HG03066 (cell line): ENCODE results near the gene AFM.

Source experiments
- ATAC-seq: cut with Tn5 transposase; IDR thresholded peaks from one replicate; pipeline ENCODE4 v1.9.1; 2021; ENCODE audit warnings: low read depth; ENCODE audit not compliant: unreplicated experiment

AFM gene

GRCh38 chr4:73481358-73481757, at the start of gene AFM:
Gene AFM (plus strand): TSS chr4:73481745. CDS start chr4:73481776, 31 bp downstream.
- no peak for ATAC-seq

GRCh38 chr4:73431813-73432168, 49.8 kb upstream of the AFM start:
- no peak for ATAC-seq

- ATAC-seq = no peak
These were observed 49.2 kb upstream of the AFM start for GRCh38 chr4:73432169-73433000.

- ATAC-seq = no peak
These were observed 48.4 kb upstream of the AFM start for GRCh38 chr4:73433140-73433539.

- ATAC-seq = no peak
These were observed 47.2 kb upstream of the AFM start for GRCh38 chr4:73434311-73434710.

- ATAC-seq = no peak
These were observed 45.6 kb upstream of the AFM start, which contains the start of gene AFP for GRCh38 chr4:73435984-73436383. Gene AFP (plus strand): TSS chr4:73436221. CDS start chr4:73436263, 42 bp downstream.

- no peak for ATAC-seq
These were observed 44.6 kb upstream of the AFM start for GRCh38 chr4:73436674-73437557.

GRCh38 chr4:73437558-73437956, 44.0 kb upstream of the AFM start:
- no peak for ATAC-seq

GRCh38 chr4:73438048-73438447, 43.5 kb upstream of the AFM start:
- ATAC-seq = no peak

GRCh38 chr4:73438582-73439215, 42.8 kb upstream of the AFM start:
- no peak for ATAC-seq

GRCh38 chr4:73439445-73439844, 42.1 kb upstream of the AFM start:
- no peak for ATAC-seq

- ATAC-seq = no peak
These were observed 41.6 kb upstream of the AFM start for GRCh38 chr4:73439991-73440390.

GRCh38 chr4:73440653-73441052, 40.9 kb upstream of the AFM start:
- no peak for ATAC-seq

- no peak for ATAC-seq
These were observed 39.3 kb upstream of the AFM start for GRCh38 chr4:73442275-73442674.

- ATAC-seq = no peak
These were observed 38.3 kb upstream of the AFM start for GRCh38 chr4:73443224-73443623.

GRCh38 chr4:73445383-73446335, 35.9 kb upstream of the AFM start:
- no peak for ATAC-seq

GRCh38 chr4:73446336-73446938, 35.1 kb upstream of the AFM start:
- ATAC-seq = peak; percentile 99

- ATAC-seq = no peak
These were observed 33.9 kb upstream of the AFM start for GRCh38 chr4:73447671-73448070.

- no peak for ATAC-seq
These were observed 32.9 kb upstream of the AFM start for GRCh38 chr4:73448448-73449203.
